NCI-H1105 treated with DMSO at 0.1 percent for 48 hours (cell line): ENCODE results near the gene CCDC69.
"Not testable (repeated sequence)": the region's sequence is repeated elsewhere in the genome, so short reads cannot be mapped to it uniquely, and the experiment has no call there.

ENCODE experiments used
- DNase-seq: peaks from one replicate; lab custom pipeline; 2025; lab: John Stamatoyannopoulos, UW

CCDC69 gene

GRCh38 chr5:151192626-151193025 is 31.3 kb downstream of the CCDC69 start:
- no peak for DNase-seq

GRCh38 chr5:151191661-151192060 is 32.2 kb downstream of the CCDC69 start:
- DNase-seq: no peak

- no peak for DNase-seq
These were observed 34.7 kb downstream of the CCDC69 start for GRCh38 chr5:151189151-151189550.

GRCh38 chr5:151186538-151186937 is 37.4 kb downstream of the CCDC69 start:
- no peak for DNase-seq

GRCh38 chr5:151186052-151186451 is 37.8 kb downstream of the CCDC69 start:
- no peak for DNase-seq

- DNase-seq: no peak
These were observed 39.4 kb downstream of the CCDC69 start for GRCh38 chr5:151184316-151185042.

- no peak for DNase-seq
These were observed 40.2 kb downstream of the CCDC69 start for GRCh38 chr5:151183456-151184245.

- no peak for DNase-seq
These were observed 40.9 kb downstream of the CCDC69 start for GRCh38 chr5:151182976-151183375.

GRCh38 chr5:151182524-151182900 is 41.4 kb downstream of the CCDC69 start:
- DNase-seq: no peak

GRCh38 chr5:151181818-151182523 is 41.9 kb downstream of the CCDC69 start:
- DNase-seq: no peak

GRCh38 chr5:151180291-151180690 is 43.6 kb downstream of the CCDC69 start:
- no peak for DNase-seq

GRCh38 chr5:151179489-151179840 is 44.4 kb downstream of the CCDC69 start:
- no peak for DNase-seq

GRCh38 chr5:151178777-151179488 is 45.0 kb downstream of the CCDC69 start:
- DNase-seq: no peak

- DNase-seq: no peak
These were observed 45.5 kb downstream of the CCDC69 start for GRCh38 chr5:151178372-151178771.

GRCh38 chr5:151176268-151176667 is 47.6 kb downstream of the CCDC69 start:
- DNase-seq: not testable (repeated sequence)

GRCh38 chr5:151174612-151175101 is 49.2 kb downstream of the CCDC69 start:
- DNase-seq: peak; percentile 40

GRCh38 chr5:151173711-151174611 is 49.9 kb downstream of the CCDC69 start:
- DNase-seq: no peak

- DNase-seq: no peak
These were observed 52.4 kb downstream of the CCDC69 start for GRCh38 chr5:151171529-151171928.

GRCh38 chr5:151168602-151169344 is 55.1 kb downstream of the CCDC69 start:
- no peak for DNase-seq

GRCh38 chr5:151167022-151167421 is 56.9 kb downstream of the CCDC69 start:
- DNase-seq: no peak
